GM21367 (cell line): Measurements from ENCODE around the gene SRSF8.
A peak's percentile ranks its signal among the peaks of the same experiment; 100 is the strongest.
"Not testable (repeated sequence)": the region's sequence is repeated elsewhere in the genome, so short reads cannot be mapped to it uniquely, and the experiment has no call there.

Experiments used
- ATAC-seq: cut with Tn5 transposase; IDR thresholded peaks from one replicate; pipeline ENCODE4 v1.9.1; 2021; ENCODE audit not compliant: unreplicated experiment

The SRSF8 gene

GRCh38 chr11:95093548-95093947 is 26.8 kb downstream of the SRSF8 start:
- ATAC-seq: no peak

GRCh38 chr11:95095858-95096587 is 29.3 kb downstream of the SRSF8 start:
- ATAC-seq: peak; percentile 78

DNA sequence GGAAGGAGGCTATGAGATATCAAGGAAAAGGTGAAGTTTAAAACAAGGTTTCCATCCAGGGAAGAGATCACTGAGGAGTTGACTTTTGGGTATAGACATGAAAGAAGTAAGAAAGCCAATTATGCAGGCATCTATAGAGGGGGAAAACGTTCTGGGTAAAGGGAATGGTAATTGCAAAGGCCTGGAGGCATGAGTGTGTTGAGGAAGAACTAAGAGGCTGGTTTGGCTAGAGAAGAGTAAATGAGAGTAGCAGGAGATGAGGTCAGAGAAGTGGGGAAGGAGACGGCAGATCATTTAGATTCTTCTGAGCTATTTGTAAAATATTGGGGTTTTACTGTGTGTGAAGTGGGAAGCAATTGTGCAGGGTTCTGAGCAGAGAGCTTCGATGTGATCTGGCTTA is 30.5 kb downstream of the SRSF8 start:
- ATAC-seq: no peak

- no peak for ATAC-seq
Measured at GRCh38 chr11:95098826-95099225, 32.1 kb downstream of the SRSF8 start.

DNA sequence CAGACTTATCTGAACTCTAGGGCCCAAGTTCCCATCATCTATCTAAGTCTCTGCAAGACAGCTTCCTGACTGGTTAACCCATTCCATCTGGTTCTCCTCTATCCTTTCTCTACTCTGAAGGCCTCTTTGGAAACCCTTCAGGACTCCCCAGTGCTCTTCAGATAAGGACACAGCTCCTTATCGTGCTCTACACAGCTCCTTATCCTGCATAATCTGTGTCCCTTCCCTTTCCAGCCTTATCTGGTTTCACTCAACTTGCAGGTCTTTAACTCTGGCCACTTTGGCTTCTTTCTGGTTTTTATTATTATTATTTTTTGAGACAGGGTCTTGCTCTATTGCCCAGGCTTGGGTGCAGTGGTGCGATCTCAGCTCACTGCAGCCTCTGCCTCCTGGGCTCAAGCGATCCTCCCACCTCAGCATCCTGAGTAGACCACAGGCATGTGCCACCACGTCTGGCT is 33.5 kb downstream of the SRSF8 start:
- ATAC-seq: no peak

- ATAC-seq: no peak
Measured at GRCh38 chr11:95100856-95101507, 34.3 kb downstream of the SRSF8 start.

DNA sequence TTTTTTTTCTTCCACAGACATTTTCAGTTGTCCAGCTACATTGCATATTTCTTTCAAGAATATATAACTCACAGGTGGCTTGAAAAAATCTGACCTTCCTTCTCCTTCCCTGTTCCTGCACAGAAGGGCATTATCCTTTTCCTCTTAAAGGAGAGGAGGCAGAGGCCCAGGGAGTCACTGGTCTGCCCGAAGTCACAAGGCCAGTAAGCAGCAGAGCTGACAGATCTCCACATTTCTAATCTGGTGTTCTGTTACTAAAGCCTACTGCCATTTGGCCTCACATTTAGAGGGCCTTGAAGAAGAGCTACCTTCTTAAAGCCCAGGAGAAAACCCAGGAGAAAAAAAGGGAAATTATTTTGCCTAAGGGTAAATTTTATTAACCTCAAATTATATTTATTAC is 35.2 kb downstream of the SRSF8 start:
- no peak for ATAC-seq

DNA sequence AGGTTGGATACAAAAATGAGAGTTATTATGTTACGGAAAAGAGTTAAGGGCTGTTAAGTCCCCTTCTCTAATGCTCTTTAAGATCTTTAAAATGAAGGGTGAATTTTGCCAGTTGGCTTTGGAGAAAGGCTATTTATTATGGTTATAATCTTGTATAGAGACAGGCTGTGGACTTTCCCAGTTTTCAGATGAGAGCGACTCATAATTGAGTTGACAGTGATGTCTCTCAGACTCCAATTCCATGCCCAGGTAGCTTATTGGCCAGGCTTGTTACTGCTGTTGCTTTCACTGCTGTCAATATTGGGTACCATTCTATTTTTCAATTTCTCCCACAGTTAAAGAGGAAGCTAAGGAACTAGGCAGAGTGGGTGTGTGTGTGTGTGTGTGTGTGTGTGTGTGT is 36.0 kb downstream of the SRSF8 start:
- ATAC-seq: no peak

- ATAC-seq: no peak
Measured at GRCh38 chr11:95103701-95104100, 37.0 kb downstream of the SRSF8 start.

GRCh38 chr11:95104121-95104830 is 37.6 kb downstream of the SRSF8 start:
- no peak for ATAC-seq

DNA sequence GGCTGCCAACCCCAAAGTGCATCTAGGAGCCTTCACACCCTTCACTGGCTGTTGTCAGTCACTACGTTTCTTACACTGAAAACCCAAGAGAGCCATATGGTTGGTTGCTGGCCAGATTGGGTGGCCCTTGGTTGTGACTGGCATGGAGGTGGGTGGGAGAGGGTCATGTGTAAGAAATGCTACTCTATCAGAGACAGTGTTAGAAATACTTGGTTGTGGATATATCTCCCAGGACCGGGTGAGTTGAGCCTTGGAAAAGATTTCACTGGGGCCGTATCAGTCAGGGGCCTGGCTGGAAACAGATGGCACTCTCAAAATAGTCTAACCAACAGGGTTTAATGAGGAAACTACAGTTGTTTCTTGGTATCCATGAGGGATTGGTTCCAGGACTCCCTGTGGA is 38.1 kb downstream of the SRSF8 start:
- ATAC-seq: no peak

DNA sequence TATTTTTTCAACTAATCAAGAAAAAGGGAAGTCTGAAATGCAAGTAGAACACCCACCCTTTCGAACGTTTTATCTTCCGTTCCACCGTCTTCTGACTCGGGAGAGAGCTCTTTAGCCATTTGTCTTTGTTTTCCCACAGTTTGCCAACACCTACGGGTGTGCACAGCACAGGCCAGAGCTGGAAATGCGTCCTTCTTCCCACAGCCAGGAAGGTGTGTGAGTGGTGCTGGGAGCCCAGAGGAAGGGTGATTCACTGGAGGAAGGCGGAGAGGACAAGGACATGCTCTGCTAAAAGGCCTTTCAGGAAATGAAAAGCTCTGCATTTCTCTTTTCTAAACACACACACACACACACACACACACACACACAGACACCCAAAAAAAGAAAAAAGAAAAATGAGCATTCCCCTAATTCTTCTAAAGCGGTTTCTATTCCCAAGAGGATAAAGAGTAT is 41.5 kb downstream of the SRSF8 start:
- no peak for ATAC-seq

DNA sequence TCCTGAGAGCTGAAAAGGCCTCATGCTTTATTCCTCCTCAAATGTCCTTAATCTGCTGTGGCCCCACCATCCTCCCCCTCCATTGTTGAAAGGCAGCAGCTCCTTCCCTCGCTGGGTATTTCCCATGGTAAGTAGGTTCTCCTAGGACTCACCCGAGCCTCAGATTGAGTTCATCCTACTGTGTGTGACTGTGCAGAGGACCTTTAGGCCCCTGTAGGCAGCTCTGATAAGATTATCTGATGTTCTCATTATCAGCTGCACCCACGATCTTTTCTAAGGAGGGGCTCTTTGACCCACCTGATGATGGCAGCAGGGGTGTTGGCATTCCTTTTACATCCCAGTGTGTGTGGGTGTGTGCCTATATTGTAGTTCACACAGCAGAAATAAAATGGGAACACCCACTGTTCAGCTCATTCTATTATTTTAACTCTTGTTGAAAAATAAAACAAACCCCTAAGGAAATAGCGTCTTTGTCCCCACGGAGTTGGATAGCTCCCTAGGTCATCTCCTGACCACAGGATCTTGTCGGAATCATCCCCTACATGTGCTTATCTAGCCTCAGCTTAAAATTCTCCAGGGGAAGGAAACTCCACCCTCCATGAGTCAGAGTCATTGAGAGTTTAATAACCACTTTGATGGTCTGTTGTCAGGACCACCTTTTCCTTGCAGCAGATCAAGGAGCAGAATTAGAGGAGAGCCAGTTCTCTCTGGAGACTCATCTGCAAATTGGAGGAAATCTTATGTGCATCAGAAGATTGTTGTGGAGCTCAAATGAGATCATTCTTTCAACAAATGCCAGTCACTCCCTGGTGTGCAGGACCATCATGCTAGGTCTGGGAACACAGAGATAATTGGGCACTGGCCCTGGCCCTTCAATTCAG is 42.2 kb downstream of the SRSF8 start:
- no peak for ATAC-seq

- not testable (repeated sequence) for ATAC-seq
Measured at GRCh38 chr11:95111471-95111870, 44.8 kb downstream of the SRSF8 start.

DNA sequence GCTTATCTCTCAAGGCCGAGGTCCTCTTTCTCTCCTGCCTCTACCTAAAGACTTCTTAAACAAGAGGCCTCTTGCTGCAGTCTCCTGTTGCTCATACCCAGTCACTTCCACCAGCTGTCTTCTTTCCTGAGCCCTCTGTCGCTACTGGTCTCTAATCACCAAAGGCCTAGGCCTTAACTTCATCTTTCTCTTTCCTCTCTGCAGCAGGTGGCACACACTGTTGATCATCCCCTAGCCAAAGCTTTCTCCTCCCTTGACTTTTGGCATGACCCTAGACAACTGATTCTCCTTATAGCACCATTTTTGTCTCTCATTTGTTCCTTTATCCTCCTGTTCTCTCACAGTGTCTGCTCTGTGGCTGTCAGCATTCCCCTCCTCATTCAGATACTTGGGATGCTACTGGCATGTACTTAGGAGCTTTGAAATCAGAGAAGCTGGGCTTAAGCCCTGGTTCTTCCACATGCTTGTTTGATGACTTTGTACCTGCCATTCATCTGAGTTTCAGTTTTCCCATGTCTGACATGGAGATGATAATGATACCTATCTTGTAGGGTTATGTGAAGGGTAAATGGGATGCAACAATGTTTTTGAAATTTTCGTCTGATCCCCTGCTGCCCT is 45.3 kb downstream of the SRSF8 start:
- ATAC-seq: no peak

- ATAC-seq: no peak
Measured at GRCh38 chr11:95115597-95115996, 48.9 kb downstream of the SRSF8 start.

- ATAC-seq: no peak
Measured at GRCh38 chr11:95119361-95120060, 52.8 kb downstream of the SRSF8 start.
